A549 treated with ZK216348 at 1 μM for 4 hours (cell line): ENCODE measurements around the gene AQP10. TPM values are rescaled to one million over a fixed set of nuclear protein-coding genes. Genes with fewer than 3 reads are reported as not detected.

Experiments used
- total RNA-seq: library from RNA; stranded (reverse); fragments of 200-300 nt; extraction: Qiagen RNA extraction; gene quantifications from 5 replicates; pipeline ENCODE4 v1.2.3, GENCODE V29; 2022; ENCODE audit warnings: low read depth

The AQP10 gene
- total RNA-seq: not detected in 5 replicates

GRCh38 chr1:154320882-154321608 lies at the start of gene AQP10:
TSS of gene AQP10 (plus strand) at chr1:154321093. CDS start at chr1:154321156, 63 bp downstream.

GRCh38 chr1:154272217-154272998 lies 48.5 kb upstream of the AQP10 start, which contains the start of gene HAX1:
TSS of gene HAX1 (plus strand) at chr1:154272629. CDS start at chr1:154272724, 95 bp downstream.

GRCh38 chr1:154324669-154325582 lies 4.0 kb downstream of the AQP10 start, which contains the start of gene ATP8B2:
TSS of gene ATP8B2 (plus strand) at chr1:154325525. CDS start at chr1:154328142, 2,617 bp downstream.

Other genes starting within 250 kb of the AQP10 start
- gene NUP210L, start 166.0 kb upstream of the AQP10 start, total RNA-seq: not detected in 5 replicates
- gene TPM3, start 129.0 kb upstream of the AQP10 start, total RNA-seq: 476 to 696 TPM (median 485 TPM) in 5 replicates
- gene CFAP141, start 114.8 kb upstream of the AQP10 start, total RNA-seq: not detected in 5 replicates
- gene UBAP2L, start 100.1 kb upstream of the AQP10 start, total RNA-seq: 92.0 to 125 TPM (median 115 TPM) in 5 replicates
- gene HAX1, start 48.5 kb upstream of the AQP10 start, total RNA-seq: 92.1 to 116 TPM (median 95.7 TPM) in 5 replicates
- gene ATP8B2, start 4.4 kb downstream of the AQP10 start, total RNA-seq: 20.3 to 44.1 TPM (median 37.3 TPM) in 5 replicates
- gene IL6R, start 84.2 kb downstream of the AQP10 start, total RNA-seq: 19.1 to 25.8 TPM (median 25.0 TPM) in 5 replicates
- not detected in 5 replicates for gene TDRD10, start 181.1 kb downstream of the AQP10 start, total RNA-seq
- gene SHE, start 181.3 kb downstream of the AQP10 start, total RNA-seq: 0.05 to 0.08 TPM (median 0.07 TPM) in 5 replicates
- 53.8 to 71.6 TPM (median 67.6 TPM) in 5 replicates for gene UBE2Q1, start 237.6 kb downstream of the AQP10 start, total RNA-seq
- 0.25 to 0.48 TPM (median 0.33 TPM) in 5 replicates for gene CHRNB2, start 246.7 kb downstream of the AQP10 start, total RNA-seq